SK-N-SH (cell line): ENCODE measurements around the gene SMO. TPM values are rescaled to one million over a fixed set of nuclear protein-coding genes. Genes with fewer than 3 reads are reported as not detected.

ENCODE experiments used
- CTCF ChIA-PET: fragments of 300-600, 350-600 bp; formaldehyde crosslinking; extraction: SDS; loops from one replicate; lab custom pipeline; 2021; lab: Yijun Ruan, JAX
- POLR2A ChIA-PET: fragments of 350-600 bp; sonication (Branson Sonifier 250); formaldehyde crosslinking; extraction: SDS; loops from one replicate; lab custom pipeline; 2020; ENCODE audit warnings: antibody characterized with exemption, inconsistent platforms; lab: Yijun Ruan, JAX
- DNase-seq: peaks from one replicate; pipeline ENCODE4 v3.0.0; 2012
- H2AFZ ChIP-seq: fragments of 200-600 bp; sonication (generic); 2 replicates; pipeline ENCODE4 v1.8.1; 2016; ENCODE audit warnings: antibody characterized with exemption, mild to moderate bottlenecking, low read depth
- H3F3A ChIP-seq: fragments of 200-600 bp; sonication (generic); replicated peaks from 2 replicates; pipeline ENCODE3; 2016; ENCODE audit warnings: antibody characterized with exemption, mild to moderate bottlenecking; ENCODE audit not compliant: insufficient read depth
- H3K27ac ChIP-seq, 2 experiments: fragments of 200-500 bp in 1 of 2; fragments of 200-600 bp in 1 of 2; sonication (Bioruptor generic) in 1 of 2; sonication (generic), shearing (Covaris generic) in 1 of 2; 2 replicates each; pipeline versions ENCODE4 v1.5.1 to v1.6.1; 2014 to 2016; ENCODE audit warnings: low read depth in 2 of 2, inconsistent platforms in 1 of 2, low read length in 1 of 2, mild to moderate bottlenecking in 1 of 2, mixed read lengths in 1 of 2
- H3K27me3 ChIP-seq: fragments of 200-600 bp; sonication (generic), shearing (Covaris generic); 2 replicates; pipeline ENCODE4 v1.6.1; 2016; ENCODE audit warnings: mixed run types; ENCODE audit not compliant: insufficient read depth
- H3K36me3 ChIP-seq, 2 experiments: fragments of 200-500 bp in 1 of 2; fragments of 200-600 bp in 1 of 2; sonication (Bioruptor generic) in 1 of 2; sonication (generic) in 1 of 2; replicated peaks in 1 of 2; 2 replicates each; pipeline versions ENCODE3 to v1.5.1; 2014 to 2016; ENCODE audit warnings: low read length in 1 of 2, mild to moderate bottlenecking in 1 of 2; ENCODE audit not compliant: insufficient read depth in 2 of 2, control insufficient read depth in 1 of 2
- H3K4me1 ChIP-seq, 2 experiments: fragments of 200-500 bp in 1 of 2; fragments of 200-600 bp in 1 of 2; sonication (Bioruptor generic) in 1 of 2; sonication (generic), shearing (Covaris generic) in 1 of 2; 2 replicates each; pipeline versions ENCODE4 v1.5.1 to v1.6.1; 2014 to 2016; ENCODE audit warnings: low read depth in 1 of 2, low read length in 1 of 2, mixed run types in 1 of 2; ENCODE audit not compliant: insufficient read depth in 2 of 2, control insufficient read depth in 1 of 2
- H3K4me2 ChIP-seq: fragments of 200-600 bp; sonication (generic), shearing (Covaris generic); 2 replicates; pipeline ENCODE4 v1.6.1; 2017; ENCODE audit warnings: mixed run types
- H3K4me3 ChIP-seq, 2 experiments: fragments of 200-500 bp in 1 of 2; fragments of 200-600 bp in 1 of 2; sonication (Bioruptor generic) in 1 of 2; sonication (generic), shearing (Covaris generic) in 1 of 2; 2 replicates each; pipeline versions ENCODE4 v1.5.1 to v1.8.1; 2014 to 2016; ENCODE audit warnings: low read depth in 2 of 2, inconsistent platforms in 1 of 2, low read length in 1 of 2, mild to moderate bottlenecking in 1 of 2, mixed read lengths in 1 of 2, moderate library complexity in 1 of 2
- H3K79me2 ChIP-seq: fragments of 200-600 bp; sonication (generic); 2 replicates; pipeline ENCODE4 v1.8.1; 2017; ENCODE audit warnings: mild to moderate bottlenecking; ENCODE audit not compliant: insufficient read depth
- H3K9ac ChIP-seq: fragments of 200-600 bp; sonication (generic); 2 replicates; pipeline ENCODE4 v1.6.1; 2017; ENCODE audit warnings: mixed run types
- H3K9me2 ChIP-seq: fragments of 200-600 bp; sonication (generic); 2 replicates; pipeline ENCODE4 v1.6.1; 2017; ENCODE audit warnings: mixed run types
- H3K9me3 ChIP-seq: fragments of 200-600 bp; sonication (generic); 2 replicates; pipeline ENCODE4 v1.6.1; 2017; ENCODE audit warnings: mixed run types, mild to moderate bottlenecking, moderate library complexity
- H4K20me1 ChIP-seq: fragments of 200-600 bp; sonication (generic); 2 replicates; pipeline ENCODE4 v1.6.1; 2017; ENCODE audit warnings: mild to moderate bottlenecking, mixed run types; ENCODE audit not compliant: insufficient read depth
- CHD2 ChIP-seq: fragments of 150-350 bp; IDR thresholded peaks from 2 replicates; pipeline ENCODE4 v1.6.1; 2018; ENCODE audit warnings: low read length; ENCODE audit not compliant: partially characterized antibody
- ELF1 ChIP-seq: IDR thresholded peaks from 2 replicates; pipeline ENCODE4 v1.4.0; 2012
- EP300 ChIP-seq, 2 experiments: IDR thresholded peaks; 2 replicates each; pipeline versions ENCODE4 v1.4.0 to v1.6.1; 2012; ENCODE audit warnings: borderline replicate concordance in 1 of 2, low read depth in 1 of 2, low read length in 1 of 2
- FOSL2 ChIP-seq: IDR thresholded peaks from 2 replicates; pipeline ENCODE4 v1.4.0; 2012; ENCODE audit warnings: low read depth, mild to moderate bottlenecking, moderate library complexity, borderline replicate concordance
- FOXJ3 ChIP-seq: sonication (generic); formaldehyde crosslinking; IDR thresholded peaks from 2 replicates; pipeline ENCODE4 v1.5.1; 2020; ENCODE audit warnings: mild to moderate bottlenecking, missing genetic modification reagents
- FOXM1 ChIP-seq: IDR thresholded peaks from 2 replicates; pipeline ENCODE4 v1.4.0; 2012; ENCODE audit warnings: low read depth, mild to moderate bottlenecking
- GABPA ChIP-seq: IDR thresholded peaks from 2 replicates; pipeline ENCODE4 v1.4.0; 2012; ENCODE audit warnings: low read depth, mild to moderate bottlenecking
- GATA2 ChIP-seq: sonication (generic); formaldehyde crosslinking; IDR thresholded peaks from 2 replicates; pipeline ENCODE4 v1.5.0; 2020; ENCODE audit warnings: mild to moderate bottlenecking, missing genetic modification reagents
- JUND ChIP-seq: IDR thresholded peaks from 2 replicates; pipeline ENCODE4 v1.4.0; 2012
- MEF2A ChIP-seq: IDR thresholded peaks from 2 replicates; pipeline ENCODE4 v1.4.0; 2012; ENCODE audit warnings: low read depth, borderline replicate concordance
- NFIC ChIP-seq: IDR thresholded peaks from 2 replicates; pipeline ENCODE4 v1.4.0; 2012; ENCODE audit warnings: borderline replicate concordance
- NRF1 ChIP-seq: IDR thresholded peaks from 2 replicates; pipeline ENCODE4 v1.6.1; 2012; ENCODE audit warnings: low read depth, mild to moderate bottlenecking, low read length
- RAD21 ChIP-seq: IDR thresholded peaks from 2 replicates; pipeline ENCODE4 v1.6.1; 2012; ENCODE audit warnings: mild to moderate bottlenecking, low read length
- RCOR1 ChIP-seq: fragments of 150-350 bp; IDR thresholded peaks from 2 replicates; pipeline ENCODE4 v1.6.1; 2017; ENCODE audit warnings: antibody characterized with exemption, low read length
- RFX5 ChIP-seq: IDR thresholded peaks from 2 replicates; pipeline ENCODE4 v1.6.1; 2012; ENCODE audit warnings: mild to moderate bottlenecking, improper control_type of control experiment, low read length
- RXRA ChIP-seq: IDR thresholded peaks from 2 replicates; pipeline ENCODE4 v1.4.0; 2012; ENCODE audit warnings: low read depth, mild to moderate bottlenecking, borderline replicate concordance
- SIN3A ChIP-seq: IDR thresholded peaks from 2 replicates; pipeline ENCODE4 v1.6.1; 2012; ENCODE audit warnings: low read depth, mild to moderate bottlenecking, low read length, moderate library complexity, borderline replicate concordance
- SMC3 ChIP-seq: IDR thresholded peaks from 2 replicates; pipeline ENCODE4 v1.6.1; 2012; ENCODE audit warnings: low read depth, low read length, improper control_type of control experiment
- TAF1 ChIP-seq: IDR thresholded peaks from 2 replicates; pipeline ENCODE4 v1.6.1; 2012; ENCODE audit warnings: low read depth, mild to moderate bottlenecking, low read length, moderate library complexity, borderline replicate concordance
- TCF12 ChIP-seq: IDR thresholded peaks from 2 replicates; pipeline ENCODE4 v1.4.0; 2012
- TEAD4 ChIP-seq: IDR thresholded peaks from 2 replicates; pipeline ENCODE4 v1.4.0; 2012; ENCODE audit warnings: mild to moderate bottlenecking, borderline replicate concordance; ENCODE audit not compliant: insufficient read depth
- YY1 ChIP-seq: IDR thresholded peaks from 2 replicates; pipeline ENCODE4 v1.4.0; 2012; ENCODE audit warnings: low read depth, mild to moderate bottlenecking
- WGBS: methylation state at CpG from one replicate; pipeline ENCODE4 v1.1.6; 2017; ENCODE audit warnings: low lambda C conversion rate; 5-methylcytosine and 5-hydroxymethylcytosine counted together
- polyA plus RNA-seq, 3 experiments: library from polyadenylated mRNA; depleted of rRNA; stranded (reverse); fragments of >200 nt; gene quantifications; 2 replicates each; pipeline ENCODE4 v1.2.3, GENCODE V29; 2012
- TF ChIP-seq, protein P1 (sequence below): fragments of 150-350 bp; IDR thresholded peaks from 2 replicates; pipeline ENCODE4 v1.6.1; 2016; ENCODE audit warnings: mild to moderate bottlenecking, low read depth, low read length
- TF ChIP-seq, protein P2 (sequence below): IDR thresholded peaks from 2 replicates; pipeline ENCODE4; 2012
- TF ChIP-seq, protein P3 (sequence below): IDR thresholded peaks from 2 replicates; pipeline ENCODE4 v1.4.0; 2012; ENCODE audit warnings: low read depth, borderline replicate concordance
- TF ChIP-seq, protein P4 (sequence below): IDR thresholded peaks from 2 replicates; pipeline ENCODE4 v1.4.0; 2012; ENCODE audit warnings: low read depth
- TF ChIP-seq, protein P5 (sequence below): IDR thresholded peaks from 2 replicates; pipeline ENCODE4 v1.4.0; 2012; ENCODE audit warnings: low read depth, borderline replicate concordance
- TF ChIP-seq, protein P6 (sequence below): IDR thresholded peaks from 2 replicates; pipeline ENCODE4 v1.6.1; 2012; ENCODE audit warnings: mild to moderate bottlenecking, low read depth, low read length, moderate library complexity

SMO gene
- polyA plus RNA-seq, 1 of the 3 experiments (the other 2 are of a cell fraction), result 37.0 TPM

DNA sequence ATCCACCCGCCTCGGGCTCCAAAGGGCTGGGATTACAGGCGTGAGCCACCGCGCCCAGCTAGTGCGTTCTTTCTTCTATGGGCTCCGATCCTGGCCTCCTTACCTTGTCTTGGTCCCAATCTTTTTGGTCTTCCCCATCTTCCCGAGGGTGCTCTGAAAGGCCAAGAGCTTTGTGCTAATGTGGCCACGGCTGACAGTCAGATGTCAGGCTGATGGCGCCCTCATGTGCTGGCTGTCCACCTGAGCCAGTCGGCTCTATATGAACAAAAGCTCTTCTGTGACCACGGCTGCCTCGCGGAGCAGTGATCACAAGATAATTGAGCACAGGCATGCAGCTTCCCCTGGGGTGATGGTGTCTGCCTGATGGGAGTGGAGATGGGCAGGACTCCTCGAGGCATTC lies 25.4 kb downstream of the SMO start:
- Histone ChIP-seq H3K4me3 (no peak overlapping the region), H3K27ac (no peak overlapping the region; a peak in 1 of 4 replicates), H3K9me2 (no peaks in the 10 kb centered on the region), H3K4me1 (peaks cover 0 to 7% of the 10 kb centered on the region in 2 experiments; a peak in 1 of 4 replicates), H3K36me3 (peaks cover 14 to 24% of the 10 kb centered on the region in 2 experiments), H3K9me3 (no peaks in the 10 kb centered on the region), H3K9ac (no peak overlapping the region), H3K79me2 (no peaks in the 10 kb centered on the region), H2AFZ (no peak overlapping the region), H3F3A (no peaks in the 10 kb centered on the region), H3K4me2 (no peak overlapping the region), H4K20me1 (no peaks in the 10 kb centered on the region), H3K27me3 (no peaks in the 10 kb centered on the region)
- ChIA-PET CTCF (interaction anchor here (0.5 to 14.2 kb wide), 43 partner anchors 8 to 431 kb away, joined by 3 to 385 read pairs (median 4); partner anchors contain the start of genes AHCYL2 and SMO), POLR2A (interaction anchor here (1.1 to 1.2 kb wide), 3 partner anchors 50 to 159 kb away, joined by 3 to 6 read pairs (median 3); partner anchors contain the start of gene TNPO3)
- DNase-seq, result peak; percentile 81
- 75% methylated on average over 14 of the region's 15 CpGs for WGBS
- TF ChIP-seq, protein P1, sequence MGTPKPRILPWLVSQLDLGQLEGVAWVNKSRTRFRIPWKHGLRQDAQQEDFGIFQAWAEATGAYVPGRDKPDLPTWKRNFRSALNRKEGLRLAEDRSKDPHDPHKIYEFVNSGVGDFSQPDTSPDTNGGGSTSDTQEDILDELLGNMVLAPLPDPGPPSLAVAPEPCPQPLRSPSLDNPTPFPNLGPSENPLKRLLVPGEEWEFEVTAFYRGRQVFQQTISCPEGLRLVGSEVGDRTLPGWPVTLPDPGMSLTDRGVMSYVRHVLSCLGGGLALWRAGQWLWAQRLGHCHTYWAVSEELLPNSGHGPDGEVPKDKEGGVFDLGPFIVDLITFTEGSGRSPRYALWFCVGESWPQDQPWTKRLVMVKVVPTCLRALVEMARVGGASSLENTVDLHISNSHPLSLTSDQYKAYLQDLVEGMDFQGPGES, result no peak
- TF ChIP-seq SIN3A, result no peak
- no peak for TF ChIP-seq YY1
- TF ChIP-seq MEF2A, result no peak
- TF ChIP-seq TCF12, result no peak
- TF ChIP-seq ELF1, result no peak
- peak; percentile 90 for TF ChIP-seq RCOR1
- no peak for TF ChIP-seq EP300 (IDR thresholded peaks at IDR 0.05; ENCODE audit: borderline replicate concordance in 1 of 2, low read depth in 1 of 2, low read length in 1 of 2)
- TF ChIP-seq SMC3, result peak; percentile 34; the same call in 1 of the 2 replicates
- TF ChIP-seq, protein P2, sequence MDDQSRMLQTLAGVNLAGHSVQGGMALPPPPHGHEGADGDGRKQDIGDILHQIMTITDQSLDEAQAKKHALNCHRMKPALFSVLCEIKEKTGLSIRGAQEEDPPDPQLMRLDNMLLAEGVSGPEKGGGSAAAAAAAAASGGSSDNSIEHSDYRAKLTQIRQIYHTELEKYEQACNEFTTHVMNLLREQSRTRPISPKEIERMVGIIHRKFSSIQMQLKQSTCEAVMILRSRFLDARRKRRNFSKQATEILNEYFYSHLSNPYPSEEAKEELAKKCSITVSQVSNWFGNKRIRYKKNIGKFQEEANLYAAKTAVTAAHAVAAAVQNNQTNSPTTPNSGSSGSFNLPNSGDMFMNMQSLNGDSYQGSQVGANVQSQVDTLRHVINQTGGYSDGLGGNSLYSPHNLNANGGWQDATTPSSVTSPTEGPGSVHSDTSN, result no peak
- TF ChIP-seq FOXM1, result no peak
- TF ChIP-seq FOSL2, result no peak
- peak; percentile 73 for TF ChIP-seq RAD21
- TF ChIP-seq, protein P3, sequence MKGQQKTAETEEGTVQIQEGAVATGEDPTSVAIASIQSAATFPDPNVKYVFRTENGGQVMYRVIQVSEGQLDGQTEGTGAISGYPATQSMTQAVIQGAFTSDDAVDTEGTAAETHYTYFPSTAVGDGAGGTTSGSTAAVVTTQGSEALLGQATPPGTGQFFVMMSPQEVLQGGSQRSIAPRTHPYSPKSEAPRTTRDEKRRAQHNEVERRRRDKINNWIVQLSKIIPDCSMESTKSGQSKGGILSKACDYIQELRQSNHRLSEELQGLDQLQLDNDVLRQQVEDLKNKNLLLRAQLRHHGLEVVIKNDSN, result no peak
- TF ChIP-seq, protein P4, sequence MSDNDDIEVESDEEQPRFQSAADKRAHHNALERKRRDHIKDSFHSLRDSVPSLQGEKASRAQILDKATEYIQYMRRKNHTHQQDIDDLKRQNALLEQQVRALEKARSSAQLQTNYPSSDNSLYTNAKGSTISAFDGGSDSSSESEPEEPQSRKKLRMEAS, result no peak
- no peak for TF ChIP-seq NFIC
- TF ChIP-seq GATA2 (CRISPR knock-in tag), result peak; percentile 83
- no peak for TF ChIP-seq RFX5
- TF ChIP-seq TEAD4, result no peak
- peak; percentile 54 for TF ChIP-seq CHD2
- TF ChIP-seq NRF1, result no peak
- no peak for TF ChIP-seq GABPA
- TF ChIP-seq RXRA, result no peak
- TF ChIP-seq, protein P5, sequence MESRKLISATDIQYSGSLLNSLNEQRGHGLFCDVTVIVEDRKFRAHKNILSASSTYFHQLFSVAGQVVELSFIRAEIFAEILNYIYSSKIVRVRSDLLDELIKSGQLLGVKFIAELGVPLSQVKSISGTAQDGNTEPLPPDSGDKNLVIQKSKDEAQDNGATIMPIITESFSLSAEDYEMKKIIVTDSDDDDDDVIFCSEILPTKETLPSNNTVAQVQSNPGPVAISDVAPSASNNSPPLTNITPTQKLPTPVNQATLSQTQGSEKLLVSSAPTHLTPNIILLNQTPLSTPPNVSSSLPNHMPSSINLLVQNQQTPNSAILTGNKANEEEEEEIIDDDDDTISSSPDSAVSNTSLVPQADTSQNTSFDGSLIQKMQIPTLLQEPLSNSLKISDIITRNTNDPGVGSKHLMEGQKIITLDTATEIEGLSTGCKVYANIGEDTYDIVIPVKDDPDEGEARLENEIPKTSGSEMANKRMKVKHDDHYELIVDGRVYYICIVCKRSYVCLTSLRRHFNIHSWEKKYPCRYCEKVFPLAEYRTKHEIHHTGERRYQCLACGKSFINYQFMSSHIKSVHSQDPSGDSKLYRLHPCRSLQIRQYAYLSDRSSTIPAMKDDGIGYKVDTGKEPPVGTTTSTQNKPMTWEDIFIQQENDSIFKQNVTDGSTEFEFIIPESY, result no peak
- TF ChIP-seq JUND, result no peak
- no peak for TF ChIP-seq TAF1
- TF ChIP-seq FOXJ3, result no peak
- TF ChIP-seq, protein P6, sequence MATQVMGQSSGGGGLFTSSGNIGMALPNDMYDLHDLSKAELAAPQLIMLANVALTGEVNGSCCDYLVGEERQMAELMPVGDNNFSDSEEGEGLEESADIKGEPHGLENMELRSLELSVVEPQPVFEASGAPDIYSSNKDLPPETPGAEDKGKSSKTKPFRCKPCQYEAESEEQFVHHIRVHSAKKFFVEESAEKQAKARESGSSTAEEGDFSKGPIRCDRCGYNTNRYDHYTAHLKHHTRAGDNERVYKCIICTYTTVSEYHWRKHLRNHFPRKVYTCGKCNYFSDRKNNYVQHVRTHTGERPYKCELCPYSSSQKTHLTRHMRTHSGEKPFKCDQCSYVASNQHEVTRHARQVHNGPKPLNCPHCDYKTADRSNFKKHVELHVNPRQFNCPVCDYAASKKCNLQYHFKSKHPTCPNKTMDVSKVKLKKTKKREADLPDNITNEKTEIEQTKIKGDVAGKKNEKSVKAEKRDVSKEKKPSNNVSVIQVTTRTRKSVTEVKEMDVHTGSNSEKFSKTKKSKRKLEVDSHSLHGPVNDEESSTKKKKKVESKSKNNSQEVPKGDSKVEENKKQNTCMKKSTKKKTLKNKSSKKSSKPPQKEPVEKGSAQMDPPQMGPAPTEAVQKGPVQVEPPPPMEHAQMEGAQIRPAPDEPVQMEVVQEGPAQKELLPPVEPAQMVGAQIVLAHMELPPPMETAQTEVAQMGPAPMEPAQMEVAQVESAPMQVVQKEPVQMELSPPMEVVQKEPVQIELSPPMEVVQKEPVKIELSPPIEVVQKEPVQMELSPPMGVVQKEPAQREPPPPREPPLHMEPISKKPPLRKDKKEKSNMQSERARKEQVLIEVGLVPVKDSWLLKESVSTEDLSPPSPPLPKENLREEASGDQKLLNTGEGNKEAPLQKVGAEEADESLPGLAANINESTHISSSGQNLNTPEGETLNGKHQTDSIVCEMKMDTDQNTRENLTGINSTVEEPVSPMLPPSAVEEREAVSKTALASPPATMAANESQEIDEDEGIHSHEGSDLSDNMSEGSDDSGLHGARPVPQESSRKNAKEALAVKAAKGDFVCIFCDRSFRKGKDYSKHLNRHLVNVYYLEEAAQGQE, result no peak
